Transverse colon (tissue), 4 donors: Measurements from ENCODE around the gene C2orf68. TPM values are rescaled to one million over a fixed set of nuclear protein-coding genes. Genes with fewer than 3 reads are reported as not detected.

ENCODE experiments used
- DNase-seq: peaks from one replicate; pipeline ENCODE4 v3.0.0-alpha.2; 2019
- H3K27ac ChIP-seq, 4 donors: fragments of 200-600 bp; sonication (generic); 2 replicates each; pipeline ENCODE4 v1.5.1; 2016 to 2018; ENCODE audit warnings: inconsistent platforms in 4 of 4
- H3K27me3 ChIP-seq: fragments of 200-600 bp; sonication (generic); 2 replicates; pipeline ENCODE4 v1.5.1; 2017; ENCODE audit warnings: inconsistent platforms
- H3K36me3 ChIP-seq, 4 donors: fragments of 200-600 bp; sonication (generic); 2 replicates each; pipeline ENCODE4 v1.5.1; 2017 to 2019; ENCODE audit warnings: inconsistent platforms in 4 of 4
- H3K4me1 ChIP-seq, 4 donors: fragments of 200-600 bp; sonication (generic); 2 replicates each; pipeline ENCODE4 v1.5.1; 2017 to 2020; ENCODE audit warnings: inconsistent platforms in 4 of 4
- H3K4me3 ChIP-seq, 4 donors: fragments of 200-600 bp; sonication (generic); 1 replicate in 1 of 4; 2 replicates in 3 of 4; pipeline versions ENCODE4 v1.5.1 to v1.6.1; 2017 to 2019; ENCODE audit warnings: inconsistent platforms in 4 of 4
- H3K9me3 ChIP-seq, 2 donors: fragments of 200-600 bp; sonication (generic); 2 replicates each; pipeline ENCODE4 v1.5.1; 2017 to 2019; ENCODE audit warnings: inconsistent platforms in 2 of 2
- CTCF ChIP-seq, 5 experiments: fragments of 200-600 bp in 3 of 5; fragments of 450-650 bp in 2 of 5; sonication (generic) in 3 of 5; IDR thresholded peaks; 1 replicate in 2 of 5; 2 replicates in 3 of 5; pipeline ENCODE4 v1.5.1; 2016 to 2017; ENCODE audit warnings: antibody characterized with exemption in 5 of 5, inconsistent platforms in 3 of 5, mild to moderate bottlenecking in 2 of 5, moderate library complexity in 1 of 5
- EP300 ChIP-seq: sonication (generic); formaldehyde crosslinking; IDR thresholded peaks from one replicate; pipeline ENCODE4 v1.6.1; 2017; ENCODE audit warnings: antibody characterized with exemption, low read depth
- POLR2A ChIP-seq: fragments of 450-650 bp; IDR thresholded peaks from one replicate; pipeline ENCODE4 v1.6.1; 2016; ENCODE audit warnings: antibody characterized with exemption, mild to moderate bottlenecking, moderate library complexity
- POLR2AphosphoS5 ChIP-seq, 3 donors: sonication (generic); formaldehyde crosslinking; IDR thresholded peaks; one replicate each; pipeline ENCODE4 v1.6.1; 2016; ENCODE audit warnings: antibody characterized with exemption in 3 of 3
- WGBS, 2 donors: methylation state at CpG; one replicate each; pipeline ENCODE4 v1.1.5; 2018; ENCODE audit warnings: low coverage in 1 of 2; 5-methylcytosine and 5-hydroxymethylcytosine counted together
- in situ Hi-C, 4 donors: fragments of 200-750 bp; cut with MboI; loops; one replicate each; pipeline versions ENCODE4 v1.15.0 to v1.15.1; 2017; ENCODE audit warnings: low sequenced_read_pairs in 3 of 4, low pct_ligation_motif_present in 1 of 4, low pct_unique_long_range_greater_than_20kb in 1 of 4
- intact Hi-C: fragments of 100-400 bp; cut with DNase I; formaldehyde crosslinking; loops from one replicate; pipeline ENCODE4 v1.15.1; 2023; ENCODE audit warnings: low total_unique reads
- total RNA-seq, 4 donors: library from RNA; depleted of rRNA; stranded (reverse); fragments of >200 nt; gene quantifications; one replicate each; pipeline ENCODE4 v1.1.0, GENCODE V29; 2016

The C2orf68 gene
- total RNA-seq, 4 donors from 2014 or later: 17.7 to 24.8 (median 18.6) TPM

- DNase-seq: peak; percentile 95
- H3K27me3 ChIP-seq: no peaks in the 10 kb centered on the region
- intact Hi-C loops (no loop called here), in situ Hi-C loops (no loop called here)
- no peaks in the 10 kb centered on the region for H3K9me3 ChIP-seq
- peak within 1 kb of the TSS; percentile 89 to 95 (median 92) for H3K27ac ChIP-seq
- peaks cover 0 to 3% (median 0%) of the 10 kb centered on the region in 4 donors for H3K36me3 ChIP-seq
- H3K4me3 ChIP-seq: peak within 1 kb of the TSS; percentile 70 to 87 (median 80)
- WGBS, 2 donors: 0 to 3% methylated on average over 7 to 52 of the region's 73 CpGs
- no peak for TF ChIP-seq EP300
- TF ChIP-seq CTCF (IDR thresholded peaks at IDR 0.05): peak in 4 of 5 experiments; percentile 30 to 50 (median 34)
- peak; percentile 57 to 79 (median 74) for TF ChIP-seq POLR2AphosphoS5 (IDR thresholded peaks at IDR 0.05)
- TF ChIP-seq POLR2A: peak; percentile 71
- H3K4me1 ChIP-seq: peaks cover 20 to 32% (median 28%) of the 10 kb centered on the region in 4 donors
These were observed 9.2 kb downstream of the C2orf68 start, which contains the start of gene TMEM150A for GRCh38 chr2:85602476-85603234. Gene TMEM150A, minus strand, starts transcription at chr2:85602698. Its CDS starts 750 bp downstream, at chr2:85601948.

- H3K9me3 ChIP-seq: no peaks in the 10 kb centered on the region
- peaks cover 0 to 6% (median 0%) of the 10 kb centered on the region in 4 donors for H3K36me3 ChIP-seq
- in situ Hi-C loops (no loop called here), intact Hi-C loops (no loop called here)
- WGBS, 2 donors: 5% methylated on average over 34 of the region's 36 CpGs; no CpG with 5 or more reads in 1 of the 2 donors
- peak overlapping the region; percentile 89 to 95 (median 92) for H3K27ac ChIP-seq
- peak; percentile 73 for DNase-seq
- H3K27me3 ChIP-seq: no peaks in the 10 kb centered on the region
- peaks cover 20 to 35% (median 32%) of the 10 kb centered on the region in 4 donors for H3K4me1 ChIP-seq
- no peak for TF ChIP-seq POLR2A
- no peak for TF ChIP-seq CTCF (IDR thresholded peaks at IDR 0.05)
- TF ChIP-seq EP300: no peak
- no peak for TF ChIP-seq POLR2AphosphoS5 (IDR thresholded peaks at IDR 0.05)
- peak overlapping the region; percentile 70 to 87 (median 80) for H3K4me3 ChIP-seq
These were observed 9.9 kb downstream of the C2orf68 start for GRCh38 chr2:85601771-85602475.

GRCh38 chr2:85600951-85601770 lies 10.7 kb downstream of the C2orf68 start:
- in situ Hi-C loops: no loop called here
- peak overlapping the region in 3 of 4 donors; percentile 79 to 87 (median 81) for H3K4me3 ChIP-seq
- no peak for DNase-seq
- peak overlapping the region; percentile 89 to 95 (median 92) for H3K27ac ChIP-seq
- H3K27me3 ChIP-seq: no peaks in the 10 kb centered on the region
- WGBS, 2 donors: 80% methylated on average over 6 of the region's 6 CpGs; no CpG with 5 or more reads in 1 of the 2 donors
- no peaks in the 10 kb centered on the region for H3K9me3 ChIP-seq
- intact Hi-C loops: no loop called here
- no peak for TF ChIP-seq CTCF (IDR thresholded peaks at IDR 0.05)
- no peak for TF ChIP-seq POLR2A
- peaks cover 27 to 42% (median 38%) of the 10 kb centered on the region in 4 donors for H3K4me1 ChIP-seq
- H3K36me3 ChIP-seq: peaks cover 0 to 6% (median 0%) of the 10 kb centered on the region in 4 donors

- in situ Hi-C loops (no loop called here), intact Hi-C loops (no loop called here)
- H3K27me3 ChIP-seq: no peaks in the 10 kb centered on the region
- H3K4me3 ChIP-seq: no peak overlapping the region
- H3K9me3 ChIP-seq: no peaks in the 10 kb centered on the region
- H3K4me1 ChIP-seq: peaks cover 25 to 42% (median 35%) of the 10 kb centered on the region in 4 donors
- TF ChIP-seq CTCF (IDR thresholded peaks at IDR 0.05): no peak
- TF ChIP-seq POLR2A: no peak
- TF ChIP-seq EP300: no peak
- no peak for TF ChIP-seq POLR2AphosphoS5 (IDR thresholded peaks at IDR 0.05)
- H3K27ac ChIP-seq: no peak overlapping the region
- WGBS, 2 donors: 88% methylated on average over 3 of the region's 3 CpGs; no CpG with 5 or more reads in 1 of the 2 donors
- DNase-seq: no peak
- peaks cover 0 to 6% (median 0%) of the 10 kb centered on the region in 4 donors for H3K36me3 ChIP-seq
These were observed 11.7 kb downstream of the C2orf68 start for GRCh38 chr2:85600235-85600575.
